GM20431 (cell line): Measurements from ENCODE around the gene PPP3R1.

Experiments used
- in situ Hi-C: fragments of 300-500 bp; cut with MseI, MboI; formaldehyde crosslinking; loops from one replicate; pipeline ENCODE4 v1.15.0; 2020; ENCODE audit warnings: low sequenced_read_pairs; ENCODE audit not compliant: unreplicated experiment

PPP3R1 gene

GRCh38 chr2:68252400-68253218 is at the start of gene PPP3R1:
Gene PPP3R1 (minus strand): TSS chr2:68252532. CDS start chr2:68252127, 405 bp downstream.
- in situ Hi-C loops: no loop called here

- in situ Hi-C loops: no loop called here
Measured at GRCh38 chr2:68295516-68295915, 43.2 kb upstream of the PPP3R1 start.

DNA sequence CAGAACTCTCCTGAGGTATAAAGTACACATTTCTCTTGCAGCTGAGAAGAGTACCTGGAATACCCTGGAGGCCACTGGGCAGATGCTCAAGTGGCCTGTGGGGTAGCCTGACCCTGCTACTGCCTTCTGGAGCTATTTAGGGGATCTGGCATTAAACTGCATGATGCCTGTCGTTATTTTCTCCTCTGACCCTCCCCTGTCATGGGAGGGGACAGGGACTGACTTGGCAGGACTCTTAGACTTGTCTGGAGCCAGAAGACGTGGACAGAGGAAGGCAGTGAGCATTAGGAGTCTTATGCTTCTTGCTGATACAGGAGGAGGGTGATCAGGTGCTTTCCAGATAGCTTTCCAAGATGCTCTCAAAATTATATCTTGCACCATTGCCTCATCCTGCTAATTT is 42.6 kb upstream of the PPP3R1 start:
- in situ Hi-C loops: no loop called here

DNA sequence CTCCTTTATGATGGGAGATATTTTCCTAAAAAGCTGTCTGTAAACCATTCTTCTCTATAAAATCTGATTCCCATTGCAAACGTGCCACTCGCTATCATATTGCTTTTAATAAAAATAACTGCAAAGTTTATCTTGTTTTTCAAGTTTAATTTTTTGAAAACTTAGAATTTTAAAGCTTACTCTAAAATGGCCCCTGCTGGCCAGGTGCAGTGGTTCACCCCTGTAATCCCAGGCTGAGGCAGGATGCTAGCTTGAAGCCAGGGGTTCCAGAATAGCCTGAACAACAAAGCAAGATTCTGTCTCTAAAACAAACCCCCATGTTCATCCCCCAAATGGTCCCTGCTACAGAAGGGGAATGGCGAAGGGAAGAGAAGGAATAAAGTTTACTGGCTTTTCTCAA is 41.9 kb upstream of the PPP3R1 start:
- in situ Hi-C loops: no loop called here

- in situ Hi-C loops: no loop called here
Measured at GRCh38 chr2:68293755-68294154, 41.4 kb upstream of the PPP3R1 start.

GRCh38 chr2:68293024-68293423 is 40.7 kb upstream of the PPP3R1 start:
- in situ Hi-C loops: no loop called here

DNA sequence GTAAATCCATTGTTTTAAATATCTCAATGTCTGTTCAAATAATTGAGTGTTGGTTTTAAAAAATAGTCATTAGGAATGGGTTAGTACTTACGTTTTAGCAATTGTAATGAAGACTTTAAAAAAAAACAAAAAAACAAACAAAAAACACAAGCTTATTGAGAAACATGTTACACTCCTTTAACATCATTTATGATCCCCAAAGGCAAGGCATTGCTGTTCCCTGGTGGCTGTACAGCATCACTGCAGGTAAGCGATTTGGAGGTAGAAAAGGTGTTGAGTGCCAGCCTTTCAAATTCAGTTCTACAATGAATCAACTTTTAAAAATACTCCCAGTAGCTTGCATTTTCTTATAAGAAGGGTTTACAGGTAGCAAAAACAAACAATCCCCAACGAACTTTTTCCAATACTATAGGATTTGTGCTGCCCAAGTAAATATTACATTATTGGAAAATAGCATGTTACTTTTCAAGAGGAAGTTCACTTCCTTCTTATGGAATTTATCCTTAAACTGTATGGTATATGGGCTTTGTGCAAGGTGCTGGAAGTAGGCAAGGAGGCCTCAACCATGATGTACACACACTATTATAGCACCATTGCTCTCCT is 39.9 kb upstream of the PPP3R1 start:
- in situ Hi-C loops: no loop called here

GRCh38 chr2:68291314-68291713 is 39.0 kb upstream of the PPP3R1 start:
- in situ Hi-C loops: no loop called here

GRCh38 chr2:68290901-68291300 is 38.6 kb upstream of the PPP3R1 start:
- in situ Hi-C loops: no loop called here

GRCh38 chr2:68287580-68288441 is 35.5 kb upstream of the PPP3R1 start:
- in situ Hi-C loops: no loop called here

GRCh38 chr2:68284896-68285295 is 32.6 kb upstream of the PPP3R1 start:
- in situ Hi-C loops: no loop called here

DNA sequence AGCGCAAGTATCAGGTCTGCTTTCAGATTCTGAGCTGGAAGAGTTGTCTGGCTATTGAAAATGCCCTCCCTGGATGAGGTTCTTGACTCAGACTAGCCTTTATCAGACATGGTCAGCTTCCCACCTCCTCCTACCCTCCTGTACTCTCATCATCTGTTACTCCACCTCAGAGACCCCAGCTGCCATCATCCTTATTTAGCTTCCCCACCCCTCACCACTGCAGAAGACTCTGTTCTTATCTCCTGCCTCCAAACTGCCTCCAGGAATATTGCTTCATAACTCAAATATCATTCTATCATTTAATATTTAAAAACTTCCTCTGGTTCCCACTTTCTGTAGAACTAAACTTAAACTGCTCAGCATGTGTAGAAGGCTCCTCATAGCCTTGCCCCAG is 31.1 kb upstream of the PPP3R1 start:
- in situ Hi-C loops: no loop called here

DNA sequence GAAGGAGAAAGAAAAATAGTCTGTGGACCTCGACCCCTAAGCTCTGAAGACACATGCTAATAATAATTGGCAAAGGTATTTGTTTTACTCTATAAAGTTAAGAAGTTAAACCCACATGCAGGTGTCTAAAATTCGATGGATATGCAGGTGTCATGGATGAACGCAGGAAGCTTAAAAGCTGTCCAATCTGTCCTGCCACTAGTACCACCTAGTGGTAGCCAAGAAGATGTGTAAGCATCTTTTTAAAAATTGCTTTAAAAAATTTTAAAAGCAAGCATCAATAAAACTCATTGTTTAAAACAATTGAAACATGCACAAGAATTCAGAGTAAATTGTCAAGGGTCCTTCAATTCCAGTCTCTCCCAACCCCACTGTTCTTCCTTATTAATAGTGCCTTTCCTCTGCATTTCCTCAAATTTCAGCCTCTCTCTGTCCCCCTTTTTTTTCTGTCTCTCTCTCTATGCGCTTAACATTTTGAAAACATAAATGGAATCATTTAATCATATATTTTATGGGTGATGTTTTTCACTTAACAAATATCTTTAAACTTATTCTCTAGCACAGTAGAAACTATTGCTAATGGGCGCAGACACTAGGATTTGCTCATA is 30.6 kb upstream of the PPP3R1 start:
- in situ Hi-C loops: no loop called here

DNA sequence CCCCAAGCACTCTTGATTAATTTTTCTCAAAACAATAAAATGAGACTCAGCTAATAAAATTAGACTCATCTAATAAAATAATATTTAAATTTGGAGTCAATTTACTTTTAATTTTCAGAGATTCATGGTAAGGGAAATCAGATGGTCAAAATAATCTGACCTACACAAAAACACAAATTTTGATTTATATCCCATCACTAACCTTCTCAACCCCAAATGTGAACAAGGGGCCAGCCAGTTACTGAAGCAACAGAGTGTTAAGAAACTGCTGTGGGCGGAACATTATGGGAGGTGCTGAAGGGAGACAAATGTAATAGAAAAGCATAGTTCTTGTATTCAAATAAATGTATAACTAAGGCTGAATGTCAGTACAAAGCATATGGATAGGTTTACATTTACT is 28.5 kb upstream of the PPP3R1 start:
- in situ Hi-C loops: no loop called here

GRCh38 chr2:68280348-68280747 is 28.0 kb upstream of the PPP3R1 start:
- in situ Hi-C loops: no loop called here

- in situ Hi-C loops: no loop called here
Measured at GRCh38 chr2:68279691-68280090, 27.4 kb upstream of the PPP3R1 start.

- in situ Hi-C loops: no loop called here
Measured at GRCh38 chr2:68278169-68278568, 25.8 kb upstream of the PPP3R1 start.

- in situ Hi-C loops: no loop called here
Measured at GRCh38 chr2:68274022-68274421, 21.7 kb upstream of the PPP3R1 start.

DNA sequence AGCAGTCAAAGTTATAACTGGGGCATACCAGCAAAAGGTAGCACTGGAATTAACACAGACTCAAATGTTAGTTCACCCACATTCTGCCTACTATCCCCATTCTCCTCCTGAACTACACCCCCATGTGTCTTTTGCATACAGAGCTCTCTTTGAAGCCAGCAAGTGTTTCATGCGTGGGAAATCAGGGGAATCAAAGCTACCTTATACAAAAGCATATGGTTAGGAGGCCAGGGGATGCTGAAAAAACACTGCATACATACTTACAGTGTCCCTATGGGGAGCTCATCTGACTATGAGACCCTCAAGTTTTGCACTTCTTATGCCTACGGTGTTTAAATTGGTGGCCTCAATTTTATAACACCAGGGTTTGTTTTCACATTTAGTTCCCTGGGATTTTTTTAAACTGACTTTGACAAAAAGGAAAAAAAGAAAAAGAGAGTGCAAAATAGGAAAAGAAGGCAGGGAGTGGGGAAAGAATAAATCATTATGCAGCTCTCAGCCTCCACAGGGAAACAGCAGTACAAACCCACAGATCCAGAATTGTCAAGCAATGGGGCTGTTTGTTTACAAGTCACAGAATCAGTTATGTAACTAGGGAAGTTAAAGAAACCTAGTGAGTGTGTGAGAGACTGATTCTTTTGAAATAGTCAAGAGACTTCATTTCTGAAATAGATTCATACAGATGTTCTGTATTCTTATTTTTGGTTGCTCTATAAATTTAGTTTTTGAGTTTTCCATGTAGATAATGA is 20.1 kb upstream of the PPP3R1 start:
- in situ Hi-C loops: no loop called here

DNA sequence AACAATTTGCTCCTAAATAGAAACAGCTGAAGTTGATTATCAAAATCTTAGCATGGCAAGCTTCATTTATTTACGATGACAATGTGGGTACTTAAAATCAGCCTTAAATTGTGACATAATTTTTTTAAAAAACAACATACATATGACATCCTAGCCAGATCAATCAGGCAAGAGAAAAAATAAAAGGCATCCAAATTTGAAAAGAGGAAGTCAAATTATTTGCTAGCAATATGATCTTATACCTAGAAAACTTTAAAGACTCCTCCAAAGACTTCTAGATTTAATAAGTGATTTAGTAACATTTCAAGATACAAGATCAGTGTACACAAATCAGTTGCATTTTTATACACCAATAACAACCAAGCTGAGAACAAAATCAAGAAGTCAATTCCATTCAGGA is 14.3 kb upstream of the PPP3R1 start:
- in situ Hi-C loops: no loop called here
